ENCODE results near the gene LRRC75B.
"Not testable (repeated sequence)": the region's sequence is repeated elsewhere in the genome, so short reads cannot be mapped to it uniquely, and the experiment has no call there.

DNA sequence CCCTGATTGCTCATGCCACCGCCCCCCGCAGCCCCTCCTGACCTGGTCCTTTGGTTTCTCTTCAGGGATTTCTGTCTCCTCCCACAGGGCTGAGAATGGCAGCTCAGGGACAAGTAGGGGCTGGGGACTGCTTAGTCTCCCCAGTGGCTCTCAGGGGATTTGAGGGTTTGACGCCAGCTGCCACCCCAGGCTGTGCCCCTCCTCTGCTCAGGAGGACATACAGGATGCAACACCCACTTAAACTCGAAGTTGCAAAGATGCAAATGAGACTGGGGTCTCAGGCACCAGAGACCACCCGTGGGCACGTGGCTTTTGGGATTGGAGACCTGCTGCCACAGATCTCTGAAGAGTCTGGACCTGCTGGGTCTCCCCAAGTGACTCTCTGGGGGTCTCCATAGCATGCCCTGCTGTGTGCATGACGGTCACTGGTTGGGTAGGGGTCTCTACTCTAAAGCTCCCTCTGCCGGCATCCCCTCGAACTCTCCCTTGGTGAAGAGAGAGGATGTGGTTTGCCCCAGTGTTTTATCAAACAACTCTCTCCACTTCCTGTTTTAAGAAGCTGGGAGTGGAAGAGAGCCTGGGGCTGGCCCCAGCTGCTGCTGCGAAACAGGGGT lies 42.0 kb upstream of the LRRC75B start:
- not testable (repeated sequence) for TF ChIP-seq CSDC2, ZNF8 (CRISPR knock-in tag; IDR thresholded peaks at IDR 0.05)
- TF ChIP-seq, protein P1, sequence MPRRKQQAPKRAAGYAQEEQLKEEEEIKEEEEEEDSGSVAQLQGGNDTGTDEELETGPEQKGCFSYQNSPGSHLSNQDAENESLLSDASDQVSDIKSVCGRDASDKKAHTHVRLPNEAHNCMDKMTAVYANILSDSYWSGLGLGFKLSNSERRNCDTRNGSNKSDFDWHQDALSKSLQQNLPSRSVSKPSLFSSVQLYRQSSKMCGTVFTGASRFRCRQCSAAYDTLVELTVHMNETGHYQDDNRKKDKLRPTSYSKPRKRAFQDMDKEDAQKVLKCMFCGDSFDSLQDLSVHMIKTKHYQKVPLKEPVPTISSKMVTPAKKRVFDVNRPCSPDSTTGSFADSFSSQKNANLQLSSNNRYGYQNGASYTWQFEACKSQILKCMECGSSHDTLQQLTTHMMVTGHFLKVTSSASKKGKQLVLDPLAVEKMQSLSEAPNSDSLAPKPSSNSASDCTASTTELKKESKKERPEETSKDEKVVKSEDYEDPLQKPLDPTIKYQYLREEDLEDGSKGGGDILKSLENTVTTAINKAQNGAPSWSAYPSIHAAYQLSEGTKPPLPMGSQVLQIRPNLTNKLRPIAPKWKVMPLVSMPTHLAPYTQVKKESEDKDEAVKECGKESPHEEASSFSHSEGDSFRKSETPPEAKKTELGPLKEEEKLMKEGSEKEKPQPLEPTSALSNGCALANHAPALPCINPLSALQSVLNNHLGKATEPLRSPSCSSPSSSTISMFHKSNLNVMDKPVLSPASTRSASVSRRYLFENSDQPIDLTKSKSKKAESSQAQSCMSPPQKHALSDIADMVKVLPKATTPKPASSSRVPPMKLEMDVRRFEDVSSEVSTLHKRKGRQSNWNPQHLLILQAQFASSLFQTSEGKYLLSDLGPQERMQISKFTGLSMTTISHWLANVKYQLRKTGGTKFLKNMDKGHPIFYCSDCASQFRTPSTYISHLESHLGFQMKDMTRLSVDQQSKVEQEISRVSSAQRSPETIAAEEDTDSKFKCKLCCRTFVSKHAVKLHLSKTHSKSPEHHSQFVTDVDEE (CRISPR knock-in tag; IDR thresholded peaks at IDR 0.05) = not testable (repeated sequence)

Data from SK-N-SH treated with all-trans-retinoic acid at 6 μM for 48 hours (cell line).